HTR-8/SVneo (cell line): Measurements from ENCODE around the gene IFNK.
A peak's percentile ranks its signal among the peaks of the same experiment; 100 is the strongest.

Source experiments
- DNase-seq: peaks from one replicate; pipeline ENCODE4 v3.0.0; 2011; ENCODE audit warnings: low spot score, mixed read lengths; ENCODE audit not compliant: insufficient read length
- FAIRE-seq: peaks from 2 replicates; lab custom pipeline; 2011; peaks lifted over from hg19 to GRCh38; lab: Jason Lieb, UNC

IFNK gene

GRCh38 chr9:27510780-27511179 is 13.3 kb upstream of the IFNK start:
- DNase-seq (no peak), FAIRE-seq (no peak)

- no peak for FAIRE-seq
- DNase-seq = no peak
Observed at GRCh38 chr9:27511771-27512170, 12.3 kb upstream of the IFNK start.

GRCh38 chr9:27514551-27514950 is 9.5 kb upstream of the IFNK start:
- no peak for FAIRE-seq

GRCh38 chr9:27518006-27518405 is 6.1 kb upstream of the IFNK start:
- FAIRE-seq = no peak
- no peak for DNase-seq

More at GRCh38 chr9:27514551-27514950, 9.5 kb upstream of the IFNK start:
- DNase-seq = no peak

GRCh38 chr9:27518809-27519208 is 5.3 kb upstream of the IFNK start:
- DNase-seq = no peak
- FAIRE-seq = no peak

GRCh38 chr9:27519466-27520465 is 4.3 kb upstream of the IFNK start:
- DNase-seq (no peak), FAIRE-seq (peak; percentile 62)

- DNase-seq = no peak
- FAIRE-seq = no peak
Observed at GRCh38 chr9:27520986-27521385, 3.1 kb upstream of the IFNK start.

- FAIRE-seq = no peak
- DNase-seq = no peak
Observed at GRCh38 chr9:27523141-27523540, 949 bp upstream of the IFNK start.

- no peak for DNase-seq
- no peak for FAIRE-seq
Observed at GRCh38 chr9:27527702-27528075, 3.6 kb downstream of the IFNK start.

GRCh38 chr9:27528076-27528885 is 4.2 kb downstream of the IFNK start:
- FAIRE-seq (no peak), DNase-seq (peak; percentile 9)

GRCh38 chr9:27528886-27529315 is 4.8 kb downstream of the IFNK start:
- DNase-seq = peak; percentile 13
- no peak for FAIRE-seq

- peak; percentile 53 for DNase-seq
- FAIRE-seq = no peak
Observed at GRCh38 chr9:27529316-27530278, 5.5 kb downstream of the IFNK start, which contains the start of gene MOB3B. Gene MOB3B (minus strand): TSS chr9:27529814. CDS start chr9:27455550, 74,264 bp downstream.

GRCh38 chr9:27530915-27531755 is 7.0 kb downstream of the IFNK start:
- DNase-seq = no peak
- FAIRE-seq = no peak

- FAIRE-seq (no peak), DNase-seq (no peak)
Observed at GRCh38 chr9:27532046-27532445, 8.0 kb downstream of the IFNK start.

GRCh38 chr9:27533311-27533710 is 9.2 kb downstream of the IFNK start:
- FAIRE-seq (no peak), DNase-seq (no peak)

- DNase-seq (no peak), FAIRE-seq (no peak)
Observed at GRCh38 chr9:27534131-27534530, 10.0 kb downstream of the IFNK start.

- FAIRE-seq (no peak), DNase-seq (no peak)
Observed at GRCh38 chr9:27534658-27535209, 10.6 kb downstream of the IFNK start.

GRCh38 chr9:27535701-27536118 is 11.6 kb downstream of the IFNK start:
- FAIRE-seq (no peak), DNase-seq (no peak)

GRCh38 chr9:27536168-27536567 is 12.1 kb downstream of the IFNK start:
- DNase-seq (no peak), FAIRE-seq (no peak)
